Activated CD4-positive, alpha-beta memory T cell treated with anti-CD3 and anti-CD28 coated beads for 36 hours (primary cell): Measurements from ENCODE around the gene SMIM22. TPM values are rescaled to one million over a fixed set of nuclear protein-coding genes. Genes with fewer than 3 reads are reported as not detected.

Experiments
- CTCF ChIA-PET: fragments of 350-600 bp; sonication (Branson Sonifier 250); formaldehyde crosslinking; loops from one replicate; lab custom pipeline; 2021; ENCODE audit warnings: antibody characterized with exemption, inconsistent platforms; lab: Charles Lee
- POLR2A ChIA-PET: fragments of 350-600 bp; sonication (Branson Sonifier 250); formaldehyde crosslinking; loops from one replicate; lab custom pipeline; 2021; ENCODE audit warnings: antibody characterized with exemption; lab: Charles Lee
- DNase-seq: peaks from one replicate; pipeline ENCODE4 v3.0.0-alpha.2; 2020
- H3K27ac Mint-ChIP-seq: one replicate; pipeline ENCODE4 v1.8.0; 2021; ENCODE audit warnings: mixed read lengths
- H3K27me3 Mint-ChIP-seq: one replicate; pipeline ENCODE4 v1.8.0; 2021; ENCODE audit warnings: mixed read lengths
- H3K36me3 Mint-ChIP-seq: one replicate; pipeline ENCODE4 v1.8.0; 2021; ENCODE audit warnings: mixed read lengths
- H3K4me1 Mint-ChIP-seq: one replicate; pipeline ENCODE4 v1.8.0; 2021; ENCODE audit warnings: low read depth, mixed read lengths
- H3K4me3 Mint-ChIP-seq: one replicate; pipeline ENCODE4 v1.8.0; 2021; ENCODE audit warnings: mild to moderate bottlenecking, mixed read lengths
- H3K9me3 Mint-ChIP-seq: one replicate; pipeline ENCODE4 v1.8.0; 2021; ENCODE audit warnings: mixed read lengths
- intact Hi-C: fragments of 100-400 bp; cut with micrococcal nuclease; formaldehyde crosslinking; loops from one replicate; pipeline ENCODE4 v1.15.1; 2023
- total RNA-seq, 2 experiments: library from RNA; stranded (reverse); gene quantifications; one replicate each; pipeline ENCODE4 v1.2.3, GENCODE V29; 2021

The SMIM22 gene
- total RNA-seq, 2 experiments from 2014 or later: not detected

GRCh38 chr16:4788489-4788889 is 6.7 kb upstream of the SMIM22 start:
- Mint-ChIP-seq H3K27ac (no peak overlapping the region), H3K36me3 (no peaks in the 10 kb centered on the region), H3K9me3 (no peaks in the 10 kb centered on the region), H3K27me3 (peaks cover 3% of the 10 kb centered on the region), H3K4me3 (no peak overlapping the region), H3K4me1 (peaks cover 6% of the 10 kb centered on the region)
- intact Hi-C loops: no loop called here
- no peak for DNase-seq
- CTCF ChIA-PET: interaction anchor here (0.6 kb wide), 1 partner anchor 13 kb away, joined by 3 read pairs; no protein-coding TSS in a partner anchor
- POLR2A ChIA-PET: no interaction called here

- Mint-ChIP-seq H3K27me3 (peaks cover 3% of the 10 kb centered on the region), H3K27ac (no peak overlapping the region), H3K9me3 (no peaks in the 10 kb centered on the region), H3K4me1 (peaks cover 6% of the 10 kb centered on the region), H3K4me3 (no peak overlapping the region), H3K36me3 (no peaks in the 10 kb centered on the region)
- no peak for DNase-seq
- ChIA-PET POLR2A (no interaction called here), CTCF (interaction anchor here (0.6 kb wide), 1 partner anchor 13 kb away, joined by 3 read pairs; no protein-coding TSS in a partner anchor)
- intact Hi-C loops: no loop called here
These were observed 6.3 kb upstream of the SMIM22 start for GRCh38 chr16:4788910-4789309.

GRCh38 chr16:4790261-4790660 is 4.9 kb upstream of the SMIM22 start:
- Mint-ChIP-seq H3K27ac (no peak overlapping the region), H3K4me3 (no peak overlapping the region), H3K9me3 (no peaks in the 10 kb centered on the region), H3K4me1 (peaks cover 6% of the 10 kb centered on the region), H3K36me3 (no peaks in the 10 kb centered on the region), H3K27me3 (peaks cover 3% of the 10 kb centered on the region)
- ChIA-PET POLR2A (no interaction called here), CTCF (no interaction called here)
- intact Hi-C loops: no loop called here
- DNase-seq: no peak

- Mint-ChIP-seq H3K27me3 (peaks cover 3% of the 10 kb centered on the region), H3K9me3 (no peaks in the 10 kb centered on the region), H3K4me1 (peaks cover 6% of the 10 kb centered on the region), H3K27ac (no peak overlapping the region), H3K4me3 (no peak overlapping the region), H3K36me3 (no peaks in the 10 kb centered on the region)
- POLR2A ChIA-PET: no interaction called here
- CTCF ChIA-PET: no interaction called here
- DNase-seq: peak; percentile 21
- intact Hi-C loops: no loop called here
These were observed 4.3 kb upstream of the SMIM22 start for GRCh38 chr16:4790871-4791270.

GRCh38 chr16:4792951-4793513 is 2.1 kb upstream of the SMIM22 start:
- peaks cover 6% of the 10 kb centered on the region for H3K4me1 Mint-ChIP-seq
- intact Hi-C loops: no loop called here
- H3K9me3 Mint-ChIP-seq: no peaks in the 10 kb centered on the region
- no peak overlapping the region for H3K4me3 Mint-ChIP-seq
- H3K27me3 Mint-ChIP-seq: peaks cover 3% of the 10 kb centered on the region
- POLR2A ChIA-PET: no interaction called here
- no peaks in the 10 kb centered on the region for H3K36me3 Mint-ChIP-seq
- DNase-seq: no peak
- H3K27ac Mint-ChIP-seq: no peak overlapping the region
- CTCF ChIA-PET: no interaction called here

GRCh38 chr16:4795828-4796572 is 831 bp downstream of the SMIM22 start:
- POLR2A ChIA-PET: no interaction called here
- CTCF ChIA-PET: no interaction called here
- peaks cover 3% of the 10 kb centered on the region for H3K4me1 Mint-ChIP-seq

GRCh38 chr16:4796982-4797804 is 2.0 kb downstream of the SMIM22 start:
- Mint-ChIP-seq H3K27me3 (no peaks in the 10 kb centered on the region), H3K4me1 (no peaks in the 10 kb centered on the region), H3K27ac (no peak overlapping the region), H3K4me3 (no peak overlapping the region), H3K36me3 (no peaks in the 10 kb centered on the region), H3K9me3 (no peaks in the 10 kb centered on the region)
- intact Hi-C loops: no loop called here
- DNase-seq: no peak
- ChIA-PET CTCF (no interaction called here), POLR2A (no interaction called here)

More at GRCh38 chr16:4795828-4796572, 831 bp downstream of the SMIM22 start:
- no peak overlapping the region for H3K4me3 Mint-ChIP-seq
- H3K27me3 Mint-ChIP-seq: peaks cover 3% of the 10 kb centered on the region
- no peak overlapping the region for H3K27ac Mint-ChIP-seq
- intact Hi-C loops: no loop called here
- H3K9me3 Mint-ChIP-seq: no peaks in the 10 kb centered on the region
- no peak for DNase-seq
- H3K36me3 Mint-ChIP-seq: no peaks in the 10 kb centered on the region

GRCh38 chr16:4797805-4798252 is 2.7 kb downstream of the SMIM22 start:
- intact Hi-C loops: no loop called here
- Mint-ChIP-seq H3K27ac (no peak overlapping the region), H3K27me3 (no peaks in the 10 kb centered on the region), H3K4me1 (no peaks in the 10 kb centered on the region), H3K9me3 (no peaks in the 10 kb centered on the region), H3K4me3 (no peak overlapping the region), H3K36me3 (no peaks in the 10 kb centered on the region)
- ChIA-PET CTCF (no interaction called here), POLR2A (no interaction called here)
- no peak for DNase-seq

GRCh38 chr16:4798456-4798855 is 3.3 kb downstream of the SMIM22 start:
- ChIA-PET CTCF (no interaction called here), POLR2A (no interaction called here)
- DNase-seq: no peak
- no peaks in the 10 kb centered on the region for H3K27me3 Mint-ChIP-seq
- H3K4me3 Mint-ChIP-seq: no peak overlapping the region
- H3K27ac Mint-ChIP-seq: no peak overlapping the region
- no peaks in the 10 kb centered on the region for H3K9me3 Mint-ChIP-seq
- no peaks in the 10 kb centered on the region for H3K36me3 Mint-ChIP-seq
- intact Hi-C loops: no loop called here
- H3K4me1 Mint-ChIP-seq: peaks cover 4% of the 10 kb centered on the region

GRCh38 chr16:4799171-4799855 is 4.1 kb downstream of the SMIM22 start:
- intact Hi-C loops: no loop called here
- Mint-ChIP-seq H3K4me3 (no peak overlapping the region), H3K4me1 (peaks cover 9% of the 10 kb centered on the region), H3K9me3 (no peaks in the 10 kb centered on the region), H3K36me3 (peaks cover 4% of the 10 kb centered on the region), H3K27me3 (no peaks in the 10 kb centered on the region), H3K27ac (no peak overlapping the region)
- no peak for DNase-seq
- ChIA-PET CTCF (no interaction called here), POLR2A (interaction anchor here (0.6 kb wide), 1 partner anchor 96 kb away, joined by 3 read pairs; no protein-coding TSS in a partner anchor)

- ChIA-PET POLR2A (no interaction called here), CTCF (no interaction called here)
These were observed 5.3 kb downstream of the SMIM22 start for GRCh38 chr16:4800290-4801041.

More at GRCh38 chr16:4800290-4801041, 5.3 kb downstream of the SMIM22 start:
- Mint-ChIP-seq H3K27me3 (no peaks in the 10 kb centered on the region), H3K4me1 (peaks cover 9% of the 10 kb centered on the region), H3K36me3 (peaks cover 6% of the 10 kb centered on the region), H3K4me3 (no peak overlapping the region), H3K27ac (no peak overlapping the region), H3K9me3 (no peaks in the 10 kb centered on the region)
- DNase-seq: no peak
- intact Hi-C loops: no loop called here
